ENCODE data around the gene RALGAPB. TPM values are rescaled to one million over a fixed set of nuclear protein-coding genes. Genes with fewer than 3 reads are reported as not detected.
"Not testable (repeated sequence)": the region's sequence is repeated elsewhere in the genome, so short reads cannot be mapped to it uniquely, and the experiment has no call there.

The RALGAPB gene
- total RNA-seq, 2 experiments from 2014 or later, result 19.0 to 42.9 TPM

DNA sequence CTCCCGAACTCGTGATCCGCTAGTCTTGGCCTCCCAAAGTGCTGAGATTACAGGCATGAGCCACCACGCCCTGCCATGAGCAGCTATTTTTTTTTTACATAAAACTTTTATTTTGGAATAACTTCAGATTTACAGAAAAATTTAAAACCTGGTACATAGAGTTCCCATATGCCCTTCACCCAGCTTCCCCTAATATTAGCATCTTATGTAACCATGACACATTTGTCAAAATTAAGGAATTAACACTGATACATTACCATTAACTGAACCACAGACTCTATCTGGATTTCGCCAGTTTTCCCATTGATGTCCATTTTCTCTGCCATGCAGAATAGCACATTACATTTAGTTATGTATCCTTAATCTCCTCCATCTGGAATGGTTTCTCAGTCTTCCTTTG, 14.3 kb upstream of the RALGAPB start:
- no peak for DNase-seq (ENCODE audit: low spot score)
- Histone ChIP-seq H3K36me3 (ENCODE audit: insufficient read depth, low read length) (no peaks in the 10 kb centered on the region), H3K9me2 (ENCODE audit: insufficient read depth, low read length) (no peaks in the 10 kb centered on the region), H3K4me2 (ENCODE audit: low read length) (no peak overlapping the region), H3K4me1 (ENCODE audit: insufficient read depth, low read length, poor library complexity, severe bottlenecking) (peaks cover 16% of the 10 kb centered on the region), H3K9me3 (ENCODE audit: low read length) (no peaks in the 10 kb centered on the region), H4K20me1 (ENCODE audit: insufficient read depth, low read length) (no peaks in the 10 kb centered on the region), H2AFZ (ENCODE audit: low read length) (no peak overlapping the region), H3K27ac (ENCODE audit: low read depth, low read length, poor library complexity, severe bottlenecking) (no peak overlapping the region), H3K4me3 (ENCODE audit: low read depth, low read length, poor library complexity, severe bottlenecking) (no peak overlapping the region), H3K79me2 (ENCODE audit: insufficient read depth, low read depth, low read length) (no peaks in the 10 kb centered on the region)
- POLR2A ChIA-PET, result interaction anchor here (0.9 kb wide), 1 partner anchor 460 kb away, joined by 3 read pairs; no protein-coding TSS in a partner anchor
- intact Hi-C loops (cut with micrococcal nuclease; ENCODE audit: unreplicated experiment), result no loop called here
- CTCF ChIA-PET (ENCODE audit: unreplicated experiment), result no interaction called here
- TF ChIP-seq EZH2phosphoT487 (IDR thresholded peaks at IDR 0.05; ENCODE audit: borderline replicate concordance, low read depth, low read length), result no peak
- TF ChIP-seq, protein P1, sequence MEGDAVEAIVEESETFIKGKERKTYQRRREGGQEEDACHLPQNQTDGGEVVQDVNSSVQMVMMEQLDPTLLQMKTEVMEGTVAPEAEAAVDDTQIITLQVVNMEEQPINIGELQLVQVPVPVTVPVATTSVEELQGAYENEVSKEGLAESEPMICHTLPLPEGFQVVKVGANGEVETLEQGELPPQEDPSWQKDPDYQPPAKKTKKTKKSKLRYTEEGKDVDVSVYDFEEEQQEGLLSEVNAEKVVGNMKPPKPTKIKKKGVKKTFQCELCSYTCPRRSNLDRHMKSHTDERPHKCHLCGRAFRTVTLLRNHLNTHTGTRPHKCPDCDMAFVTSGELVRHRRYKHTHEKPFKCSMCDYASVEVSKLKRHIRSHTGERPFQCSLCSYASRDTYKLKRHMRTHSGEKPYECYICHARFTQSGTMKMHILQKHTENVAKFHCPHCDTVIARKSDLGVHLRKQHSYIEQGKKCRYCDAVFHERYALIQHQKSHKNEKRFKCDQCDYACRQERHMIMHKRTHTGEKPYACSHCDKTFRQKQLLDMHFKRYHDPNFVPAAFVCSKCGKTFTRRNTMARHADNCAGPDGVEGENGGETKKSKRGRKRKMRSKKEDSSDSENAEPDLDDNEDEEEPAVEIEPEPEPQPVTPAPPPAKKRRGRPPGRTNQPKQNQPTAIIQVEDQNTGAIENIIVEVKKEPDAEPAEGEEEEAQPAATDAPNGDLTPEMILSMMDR (conservative IDR thresholded peaks at IDR 0.05; ENCODE audit: low read length), result no peak
- BruUV-seq (replicated peaks), result no TSS peak

DNA sequence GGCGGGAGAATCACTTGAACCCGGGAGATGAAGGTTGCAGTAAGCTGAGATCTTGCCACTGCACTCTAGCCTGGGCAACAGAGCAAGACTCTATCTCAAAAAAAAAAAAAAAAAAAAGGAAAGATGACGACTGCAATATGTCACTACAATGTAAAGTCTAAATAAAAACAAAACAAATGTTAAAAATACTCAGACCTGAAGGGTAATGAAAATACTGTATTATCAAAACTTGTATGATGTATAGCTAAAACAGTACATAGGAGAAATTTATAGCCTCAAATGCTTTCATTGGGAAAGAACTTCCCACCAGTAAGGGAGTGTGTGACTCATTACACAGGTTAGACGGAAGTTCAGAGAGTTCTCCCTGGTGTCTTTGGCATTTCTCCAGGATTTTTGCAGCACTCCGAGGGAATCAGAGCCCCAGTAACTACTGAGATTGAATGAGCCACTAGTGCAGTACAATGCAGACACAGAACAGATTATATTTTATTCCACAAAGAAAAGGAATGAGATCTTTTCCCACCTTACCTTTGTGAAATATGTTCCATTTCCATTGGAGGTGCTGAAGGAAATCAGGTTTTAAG, 12.5 kb upstream of the RALGAPB start:
- TF ChIP-seq EZH2phosphoT487 (IDR thresholded peaks at IDR 0.05; ENCODE audit: borderline replicate concordance, low read depth, low read length), result no peak
- TF ChIP-seq, protein P1 (conservative IDR thresholded peaks at IDR 0.05; ENCODE audit: low read length), result no peak
- Histone ChIP-seq H3K36me3 (ENCODE audit: insufficient read depth, low read length) (no peaks in the 10 kb centered on the region), H3K4me3 (ENCODE audit: low read depth, low read length, poor library complexity, severe bottlenecking) (no peak overlapping the region), H3K4me1 (ENCODE audit: insufficient read depth, low read length, poor library complexity, severe bottlenecking) (no peaks in the 10 kb centered on the region), H2AFZ (ENCODE audit: low read length) (no peak overlapping the region), H3K9me3 (ENCODE audit: low read length) (no peaks in the 10 kb centered on the region), H4K20me1 (ENCODE audit: insufficient read depth, low read length) (no peaks in the 10 kb centered on the region), H3K27ac (ENCODE audit: low read depth, low read length, poor library complexity, severe bottlenecking) (no peak overlapping the region), H3K79me2 (ENCODE audit: insufficient read depth, low read depth, low read length) (no peaks in the 10 kb centered on the region), H3K9me2 (ENCODE audit: insufficient read depth, low read length) (no peaks in the 10 kb centered on the region), H3K4me2 (ENCODE audit: low read length) (no peak overlapping the region)
- BruUV-seq (replicated peaks), result no TSS peak
- intact Hi-C loops (cut with micrococcal nuclease; ENCODE audit: unreplicated experiment), result no loop called here
- ChIA-PET POLR2A (interaction anchor here (0.6 to 1.0 kb wide), 3 partner anchors 9 to 17 kb away, joined by 3 to 9 read pairs (median 3); no protein-coding TSS in a partner anchor), CTCF (ENCODE audit: unreplicated experiment) (no interaction called here)
- no peak for DNase-seq (ENCODE audit: low spot score)

DNA sequence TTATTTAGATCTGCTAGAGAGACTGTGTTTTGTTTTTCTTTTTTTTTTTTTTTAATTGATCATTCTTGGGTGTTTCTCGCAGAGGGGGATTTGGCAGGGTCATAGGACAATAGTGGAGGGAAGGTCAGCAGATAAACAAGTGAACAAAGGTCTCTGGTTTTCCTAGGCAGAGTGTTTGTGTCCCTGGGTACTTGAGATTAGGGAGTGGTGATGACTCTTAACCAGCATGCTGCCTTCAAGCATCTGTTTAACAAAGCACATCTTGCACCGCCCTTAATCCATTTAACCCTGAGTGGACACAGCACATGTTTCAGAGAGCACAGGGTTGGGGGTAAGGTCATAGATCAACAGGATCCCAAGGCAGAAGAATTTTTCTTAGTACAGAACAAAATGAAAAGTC, 12.0 kb upstream of the RALGAPB start:
- POLR2A ChIA-PET; H3K9me2 ChIP-seq (ENCODE audit: insufficient read depth, low read length); H3K36me3 ChIP-seq (ENCODE audit: insufficient read depth, low read length); H3K9me3 ChIP-seq (ENCODE audit: low read length); H3K4me3 ChIP-seq (ENCODE audit: low read depth, low read length, poor library complexity, severe bottlenecking); intact Hi-C loops (cut with micrococcal nuclease; ENCODE audit: unreplicated experiment); H4K20me1 ChIP-seq (ENCODE audit: insufficient read depth, low read length); CTCF ChIA-PET (ENCODE audit: unreplicated experiment); H3K79me2 ChIP-seq (ENCODE audit: insufficient read depth, low read depth, low read length); BruUV-seq (replicated peaks); DNase-seq (ENCODE audit: low spot score); H3K4me1 ChIP-seq (ENCODE audit: insufficient read depth, low read length, poor library complexity, severe bottlenecking); H3K4me2 ChIP-seq (ENCODE audit: low read length); H2AFZ ChIP-seq (ENCODE audit: low read length); H3K27ac ChIP-seq (ENCODE audit: low read depth, low read length, poor library complexity, severe bottlenecking): not testable (repeated sequence)

DNA sequence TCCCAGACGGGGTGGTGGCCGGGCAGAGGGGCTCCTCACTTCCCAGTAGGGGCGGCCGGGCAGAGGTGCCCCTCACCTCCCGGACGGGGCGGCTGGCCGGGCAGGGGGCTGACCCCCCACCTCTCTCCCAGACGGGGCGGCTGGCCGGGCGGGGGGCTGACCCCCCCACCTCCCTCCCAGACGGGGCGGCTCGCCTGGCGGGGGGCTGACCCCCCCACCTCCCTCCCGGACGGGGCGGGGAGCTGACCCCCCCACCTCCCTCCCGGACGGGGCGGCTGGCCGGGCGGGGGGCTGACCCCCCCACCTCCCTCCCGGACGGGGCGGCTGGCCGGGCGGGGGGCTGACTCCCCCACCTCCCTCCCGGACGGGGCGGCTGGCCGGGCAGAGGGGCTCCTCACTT, 11.5 kb upstream of the RALGAPB start:
- H3K4me3 ChIP-seq (ENCODE audit: low read depth, low read length, poor library complexity, severe bottlenecking); H3K36me3 ChIP-seq (ENCODE audit: insufficient read depth, low read length); H2AFZ ChIP-seq (ENCODE audit: low read length); POLR2A ChIA-PET; H3K4me2 ChIP-seq (ENCODE audit: low read length); BruUV-seq (replicated peaks); H3K4me1 ChIP-seq (ENCODE audit: insufficient read depth, low read length, poor library complexity, severe bottlenecking); DNase-seq (ENCODE audit: low spot score); CTCF ChIA-PET (ENCODE audit: unreplicated experiment); H3K9me2 ChIP-seq (ENCODE audit: insufficient read depth, low read length); intact Hi-C loops (cut with micrococcal nuclease; ENCODE audit: unreplicated experiment); H3K27ac ChIP-seq (ENCODE audit: low read depth, low read length, poor library complexity, severe bottlenecking); H3K9me3 ChIP-seq (ENCODE audit: low read length); H4K20me1 ChIP-seq (ENCODE audit: insufficient read depth, low read length); H3K79me2 ChIP-seq (ENCODE audit: insufficient read depth, low read depth, low read length): not testable (repeated sequence)

DNA sequence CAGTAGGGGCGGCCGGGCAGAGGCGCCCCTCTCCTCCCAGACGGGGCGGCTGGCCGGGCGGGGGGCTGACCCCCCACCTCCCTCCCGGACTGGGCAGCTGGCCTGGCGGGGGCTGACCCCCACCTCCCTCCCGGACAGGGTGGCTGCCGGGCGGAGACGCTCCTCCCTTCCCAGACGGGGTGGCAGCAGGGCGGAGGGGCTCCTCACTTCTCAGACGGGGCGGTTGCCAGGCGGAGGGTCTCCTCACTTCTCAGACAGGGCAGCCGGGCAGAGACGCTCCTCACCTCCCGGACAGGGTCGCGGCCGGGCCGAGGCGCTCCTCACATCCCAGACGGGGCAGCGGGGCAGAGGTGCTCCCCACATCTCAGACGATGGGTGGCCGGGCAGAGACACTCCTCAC, 11.1 kb upstream of the RALGAPB start:
- DNase-seq (ENCODE audit: low spot score); H3K36me3 ChIP-seq (ENCODE audit: insufficient read depth, low read length); POLR2A ChIA-PET; H4K20me1 ChIP-seq (ENCODE audit: insufficient read depth, low read length); H3K4me1 ChIP-seq (ENCODE audit: insufficient read depth, low read length, poor library complexity, severe bottlenecking); BruUV-seq (replicated peaks); H3K4me3 ChIP-seq (ENCODE audit: low read depth, low read length, poor library complexity, severe bottlenecking); H2AFZ ChIP-seq (ENCODE audit: low read length); CTCF ChIA-PET (ENCODE audit: unreplicated experiment); H3K27ac ChIP-seq (ENCODE audit: low read depth, low read length, poor library complexity, severe bottlenecking); H3K79me2 ChIP-seq (ENCODE audit: insufficient read depth, low read depth, low read length); intact Hi-C loops (cut with micrococcal nuclease; ENCODE audit: unreplicated experiment); H3K9me2 ChIP-seq (ENCODE audit: insufficient read depth, low read length); H3K9me3 ChIP-seq (ENCODE audit: low read length); H3K4me2 ChIP-seq (ENCODE audit: low read length): not testable (repeated sequence)
